MM.1S (cell line): ENCODE results near the gene RGS19.

Experiments
- CTCF ChIP-seq: fragments of 300-600 bp; sonication (generic); IDR thresholded peaks from 2 replicates; pipeline ENCODE4 v1.5.1; 2016; ENCODE audit warnings: antibody characterized with exemption, low read length, mixed read lengths
- EZH2 ChIP-seq: fragments of 300-600 bp; sonication (generic); optimal IDR thresholded peaks from 2 replicates; pipeline ENCODE3; 2017; ENCODE audit warnings: low read depth, mild to moderate bottlenecking, antibody characterized with exemption, low read length, mixed read lengths
- EZH2phosphoT487 ChIP-seq: fragments of 300-600 bp; sonication (generic); IDR thresholded peaks from 2 replicates; pipeline ENCODE4 v1.6.1; 2018; ENCODE audit warnings: antibody characterized with exemption, low read length

- TF ChIP-seq EZH2phosphoT487, result no peak
- no peak for TF ChIP-seq CTCF
- TF ChIP-seq EZH2, result no peak
Observed at GRCh38 chr20:64080813-64081623, 1.7 kb upstream of the RGS19 start.
